Measurements from ENCODE around the gene USH2A.
"Not testable (repeated sequence)": the region's sequence is repeated elsewhere in the genome, so short reads cannot be mapped to it uniquely, and the experiment has no call there.

Gene USH2A

DNA sequence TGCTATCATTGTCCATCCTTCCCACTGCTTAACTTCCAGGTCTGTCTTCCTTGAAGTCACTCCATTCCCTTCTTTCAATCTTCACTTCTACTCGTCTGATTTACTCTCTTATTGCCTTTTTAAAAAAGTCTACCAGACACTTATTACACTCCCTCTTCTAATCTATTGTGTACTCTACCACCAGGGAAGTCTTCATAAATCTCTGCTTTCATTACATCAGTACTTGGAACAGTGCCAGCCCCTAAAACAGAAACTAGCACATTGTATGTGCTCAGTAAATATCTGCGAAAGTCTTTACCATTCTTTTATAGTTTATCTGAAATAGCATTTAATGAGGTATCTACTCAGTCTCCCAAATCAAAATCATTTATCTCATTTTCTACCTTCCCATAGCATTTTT lies 236.4 kb downstream of the USH2A start:
- no peak for DNase-seq

GRCh38 chr1:216186141-216186540 lies 237.1 kb downstream of the USH2A start:
- DNase-seq = no peak

DNA sequence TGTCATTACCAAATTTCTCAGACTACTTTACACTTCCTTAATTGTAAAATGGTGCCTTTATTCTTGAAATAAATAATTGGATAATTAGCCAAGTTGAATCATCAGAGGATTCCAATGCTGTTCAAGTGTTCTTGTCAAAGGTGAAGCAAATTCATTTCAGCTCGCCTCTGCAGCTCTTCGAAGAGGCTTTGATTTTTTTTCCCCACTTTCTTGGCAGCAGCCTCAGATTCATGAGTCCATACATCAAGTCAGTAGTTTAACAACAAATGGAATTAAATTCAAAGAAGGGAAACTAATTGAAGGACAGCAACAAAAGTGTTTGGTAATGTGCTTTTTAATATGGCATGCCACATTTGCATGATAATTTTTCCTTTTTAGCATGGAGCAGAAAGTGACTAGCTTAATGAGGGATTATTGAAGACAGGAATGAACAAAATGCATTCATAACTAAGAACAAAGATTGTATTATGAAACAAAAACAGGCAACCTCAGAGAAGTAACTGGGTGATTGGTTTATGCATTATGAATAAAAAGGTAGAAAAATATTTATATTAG lies 239.0 kb downstream of the USH2A start:
- DNase-seq = no peak

GRCh38 chr1:216183454-216183853 lies 239.8 kb downstream of the USH2A start:
- no peak for DNase-seq

DNA sequence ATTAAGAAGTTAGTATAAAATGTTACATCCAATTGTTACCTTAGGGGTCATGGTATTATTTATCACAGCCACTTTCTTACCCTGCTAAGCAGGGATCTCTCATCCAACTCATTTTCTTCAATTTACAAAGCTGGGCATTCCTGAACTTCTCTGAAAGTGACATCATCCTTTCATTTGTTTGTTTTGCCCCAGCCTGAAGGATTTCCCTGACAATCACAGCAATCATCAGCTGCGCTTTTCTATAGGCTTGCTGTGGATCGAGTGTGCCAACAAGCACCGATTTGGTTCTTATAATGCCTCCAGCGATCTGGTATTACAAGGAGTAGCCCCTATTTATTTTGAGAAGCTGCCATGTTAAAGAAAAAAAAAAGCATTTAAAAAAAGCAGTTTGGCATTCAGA lies 240.2 kb downstream of the USH2A start:
- DNase-seq = no peak

DNA sequence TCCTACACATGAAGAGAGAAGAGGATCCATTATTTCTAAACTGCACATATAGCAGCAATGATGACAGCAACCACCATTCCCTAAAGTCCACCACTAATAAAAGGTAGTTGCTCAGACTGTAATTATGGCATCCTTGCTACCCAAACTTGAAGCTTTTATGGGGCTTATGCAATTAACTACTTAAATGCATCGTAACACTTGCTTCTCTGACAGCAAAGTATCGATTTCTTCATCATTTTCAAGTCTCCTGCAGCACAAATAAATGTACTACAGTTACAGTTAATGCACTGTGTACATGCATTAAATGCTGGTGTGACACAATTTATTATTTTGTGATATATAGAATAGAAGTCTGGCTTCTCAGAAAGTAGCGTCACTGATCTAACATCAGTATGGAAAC lies 241.7 kb downstream of the USH2A start:
- DNase-seq = no peak

DNA sequence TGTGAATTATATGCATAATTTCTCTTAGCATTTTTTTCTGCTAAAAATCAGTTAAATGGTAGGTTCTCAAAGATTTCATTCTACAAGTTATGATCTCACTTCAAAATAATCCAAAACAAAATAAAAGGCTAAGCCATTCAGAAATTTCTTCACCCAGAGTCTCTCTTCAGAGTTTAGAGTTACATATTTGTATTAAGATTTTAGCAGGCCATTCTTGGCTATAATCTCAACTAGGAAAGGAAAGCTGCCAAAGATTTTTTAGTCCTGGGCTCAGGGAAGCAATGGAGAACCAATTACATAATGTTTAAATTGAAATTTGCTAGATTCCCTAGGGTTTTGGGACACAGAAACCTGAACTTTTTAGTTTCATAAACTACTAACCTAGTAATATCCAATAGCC lies 245.0 kb downstream of the USH2A start:
- DNase-seq = no peak

GRCh38 chr1:216176970-216177369 lies 246.3 kb downstream of the USH2A start:
- no peak for DNase-seq

GRCh38 chr1:216175714-216176113 lies 247.5 kb downstream of the USH2A start:
- DNase-seq = no peak

- DNase-seq = no peak
Measured at GRCh38 chr1:216173376-216173995, 249.8 kb downstream of the USH2A start.

DNA sequence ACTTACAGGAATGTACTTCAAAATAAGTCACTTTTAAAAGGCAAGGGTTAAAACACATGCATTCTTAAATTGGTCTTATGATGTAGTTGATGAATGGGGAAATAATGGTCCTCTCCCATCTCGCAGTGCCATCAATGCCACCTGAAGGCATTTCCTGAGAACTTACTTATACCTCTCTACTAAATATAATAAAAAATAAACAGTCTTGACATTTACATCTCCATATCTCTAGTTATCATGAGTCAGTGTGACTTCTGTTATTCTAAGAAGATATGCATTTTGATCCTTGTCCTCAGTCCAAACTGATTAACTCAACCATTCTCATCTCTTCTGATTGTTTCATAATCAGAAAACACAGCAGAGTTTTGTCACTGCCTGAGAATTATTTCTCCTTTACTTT lies 253.9 kb downstream of the USH2A start:
- DNase-seq = no peak

GRCh38 chr1:216168546-216168945 lies 254.7 kb downstream of the USH2A start:
- no peak for DNase-seq

DNA sequence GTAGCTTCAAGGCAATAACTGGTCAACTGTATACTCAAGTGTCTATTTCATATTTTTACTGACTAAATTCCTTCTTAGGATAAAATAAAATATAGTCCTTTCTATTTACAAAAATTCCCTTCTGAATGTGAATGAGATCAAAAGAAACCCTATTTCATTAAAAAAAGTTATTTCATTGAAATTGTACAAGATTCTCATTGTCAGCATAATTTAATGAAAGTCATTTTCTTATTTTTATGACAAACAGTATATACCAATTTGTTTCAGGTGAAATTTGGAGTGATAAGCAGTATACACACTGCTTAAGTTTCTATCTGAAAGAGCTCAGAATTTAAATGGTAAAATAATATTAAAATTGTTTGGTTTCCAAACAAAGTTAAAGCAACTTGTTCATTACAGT lies 269.2 kb downstream of the USH2A start:
- DNase-seq = no peak

GRCh38 chr1:216153130-216153529 lies 270.1 kb downstream of the USH2A start:
- DNase-seq = no peak

DNA sequence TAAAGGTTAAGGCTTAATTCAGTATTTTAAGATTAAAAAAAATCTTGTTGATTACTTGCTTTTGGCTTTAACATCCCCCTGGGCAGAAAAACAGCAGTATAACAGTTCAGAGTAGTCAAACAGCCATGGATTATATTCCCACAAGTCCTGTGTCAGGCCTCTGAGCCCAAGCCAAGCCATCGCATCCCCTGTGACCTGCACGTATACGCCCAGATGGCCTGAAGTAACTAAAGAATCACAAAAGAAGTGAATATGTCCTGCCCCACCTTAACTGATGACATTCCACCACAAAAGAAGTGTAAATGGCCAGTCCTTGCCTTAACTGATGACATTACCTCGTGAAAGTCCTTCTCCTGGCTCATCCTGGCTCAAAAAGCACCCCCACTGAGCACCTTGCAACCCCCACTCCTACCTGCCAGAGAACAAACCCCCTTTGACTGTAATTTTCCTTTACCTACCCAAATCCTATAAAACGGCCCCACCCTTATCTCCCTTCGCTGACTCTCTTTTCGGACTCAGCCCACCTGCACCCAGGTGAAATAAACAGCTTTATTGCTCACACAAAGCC lies 277.7 kb downstream of the USH2A start:
- not testable (repeated sequence) for DNase-seq

- DNase-seq = no peak
Measured at GRCh38 chr1:216144661-216145450, 278.4 kb downstream of the USH2A start.

DNA sequence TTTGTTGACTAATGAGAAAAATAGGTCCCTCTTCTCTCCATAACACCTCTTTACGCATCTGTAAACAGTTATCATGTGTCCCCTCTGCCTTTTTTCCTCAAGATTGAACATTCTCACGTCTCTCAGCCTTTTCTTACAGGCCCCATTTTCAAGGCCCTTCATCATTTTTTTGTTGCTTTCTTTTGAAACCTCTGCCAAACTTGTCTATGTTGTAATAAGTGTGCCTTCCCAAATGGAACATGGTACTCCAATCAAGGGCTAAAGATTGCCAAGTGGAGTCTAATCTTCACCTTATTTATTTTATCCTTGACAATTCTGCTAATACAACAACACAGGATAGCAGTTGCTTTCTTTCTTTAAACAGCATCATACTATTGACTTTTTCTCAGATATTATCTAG lies 280.3 kb downstream of the USH2A start:
- no peak for DNase-seq

GRCh38 chr1:216140730-216141524 lies 282.3 kb downstream of the USH2A start:
- no peak for DNase-seq

DNA sequence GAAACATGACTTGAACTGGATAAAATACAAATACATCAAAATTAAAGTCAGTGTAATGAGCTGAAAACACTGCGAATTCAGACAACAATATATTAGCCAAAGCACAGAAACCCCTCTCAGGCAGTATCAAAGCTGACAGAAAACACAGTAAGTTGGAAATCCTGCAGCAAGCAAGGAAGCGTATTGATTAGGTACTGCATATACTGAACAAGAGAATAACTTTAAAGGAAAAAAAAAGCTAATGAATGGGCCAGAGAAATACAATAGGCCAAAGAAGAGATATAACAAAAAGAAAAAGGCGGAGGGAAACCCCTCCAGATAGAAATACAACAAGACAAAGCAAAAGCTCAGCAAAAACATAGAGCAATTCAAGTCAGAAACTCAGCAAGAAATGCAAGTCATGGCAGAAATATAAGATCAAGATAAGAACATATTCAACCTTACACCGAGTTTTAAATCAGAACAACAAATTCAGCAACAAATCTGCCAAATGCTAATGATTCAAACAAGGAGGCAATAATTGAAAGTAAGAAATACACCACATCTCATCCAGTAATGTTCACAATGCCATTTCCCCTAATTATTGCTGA lies 299.0 kb downstream of the USH2A start:
- no peak for DNase-seq

DNA sequence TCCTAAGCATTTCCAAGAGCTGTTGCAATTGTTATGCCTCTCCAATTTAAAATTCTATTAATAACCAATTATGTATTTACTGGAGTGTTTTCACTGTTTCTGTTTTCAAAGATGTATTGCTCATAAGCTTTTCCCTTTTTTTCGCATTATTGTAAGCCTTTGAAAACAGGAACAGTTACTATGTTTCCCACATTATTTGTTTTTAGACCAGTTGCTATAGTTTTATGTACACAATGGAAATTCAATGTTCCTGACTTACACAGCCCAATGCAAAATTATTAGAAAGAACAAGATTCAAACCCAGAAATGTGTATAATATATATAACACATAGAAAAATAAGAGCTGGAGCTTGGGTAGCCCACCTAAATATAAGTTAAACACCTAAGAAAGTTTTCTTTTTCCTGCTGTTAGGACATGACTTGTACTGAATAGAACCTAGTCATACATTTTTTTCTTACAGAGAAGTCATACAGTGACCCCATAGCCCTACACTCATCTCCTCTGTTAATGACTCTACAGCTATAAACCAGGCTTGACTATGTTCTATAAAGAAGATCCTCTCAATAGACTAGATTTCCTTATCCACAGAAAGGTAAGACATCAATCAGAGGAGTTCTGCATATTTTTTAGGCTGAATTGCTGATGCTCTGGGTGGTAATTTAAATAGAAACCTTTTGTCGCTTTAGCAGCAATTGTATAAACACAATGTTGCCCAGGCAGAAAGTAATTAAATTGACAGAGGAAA lies 299.6 kb downstream of the USH2A start:
- DNase-seq = no peak

GRCh38 chr1:216119600-216119999 lies 303.6 kb downstream of the USH2A start:
- DNase-seq = peak in 1 of 2 experiments; percentile 17

DNA sequence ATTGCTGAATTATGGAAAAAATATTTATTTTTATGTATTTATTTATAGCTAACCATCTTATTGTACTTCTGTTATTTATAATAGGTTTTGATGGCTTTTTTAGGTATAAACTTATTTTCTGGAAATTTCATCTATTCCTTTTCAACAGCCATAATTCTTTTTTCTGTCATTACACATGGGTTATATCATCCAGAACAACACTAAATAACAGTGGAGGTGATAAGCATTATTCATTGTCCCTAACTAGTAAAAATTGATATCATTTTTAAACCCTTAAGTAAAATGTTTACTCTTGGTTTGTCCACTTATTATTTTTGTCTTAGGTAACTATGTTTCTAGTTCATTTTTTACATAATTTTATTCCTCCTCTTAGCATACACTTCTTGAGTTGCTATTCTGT lies 309.1 kb downstream of the USH2A start:
- no peak for DNase-seq
